Loucy (cell line): ENCODE measurements around the gene ZFP30.
A peak's percentile ranks its signal among the peaks of the same experiment; 100 is the strongest.

Experiments used
- H2AFZ ChIP-seq: fragments of 200-600 bp; sonication (generic); 2 replicates; pipeline ENCODE4 v1.6.0; 2016; ENCODE audit warnings: antibody characterized with exemption, mild to moderate bottlenecking, low read length, moderate library complexity
- H3F3A ChIP-seq: fragments of 200-600 bp; 2 replicates; pipeline ENCODE4 v1.6.0; 2016; ENCODE audit warnings: antibody characterized with exemption, low read depth, mild to moderate bottlenecking
- H3K27me3 ChIP-seq: fragments of 200-600 bp; sonication (generic); 2 replicates; pipeline ENCODE4 v1.6.1; 2014; ENCODE audit warnings: low read length, mild to moderate bottlenecking; ENCODE audit not compliant: insufficient read depth, poor library complexity, severe bottlenecking
- H3K36me3 ChIP-seq: fragments of 200-600 bp; sonication (generic); 2 replicates; pipeline ENCODE4 v1.6.1; 2016; ENCODE audit warnings: low read length; ENCODE audit not compliant: insufficient read depth
- H3K4me1 ChIP-seq: fragments of 200-600 bp; sonication (generic); 2 replicates; pipeline ENCODE4 v1.5.1; 2014; ENCODE audit warnings: low read length, mild to moderate bottlenecking; ENCODE audit not compliant: insufficient read depth, poor library complexity, severe bottlenecking
- H3K4me2 ChIP-seq: fragments of 200-600 bp; sonication (generic); 2 replicates; pipeline ENCODE4 v1.6.0; 2014; ENCODE audit warnings: antibody characterized with exemption, low read length, low read depth, mild to moderate bottlenecking; ENCODE audit not compliant: poor library complexity, severe bottlenecking
- H3K4me3 ChIP-seq: fragments of 200-600 bp; sonication (generic); 2 replicates; pipeline ENCODE4 v1.5.1; 2014; ENCODE audit warnings: low read length, mild to moderate bottlenecking, mixed read lengths; ENCODE audit not compliant: poor library complexity, severe bottlenecking
- H3K79me2 ChIP-seq: fragments of 200-600 bp; sonication (generic); 2 replicates; pipeline ENCODE4 v1.6.1; 2014; ENCODE audit warnings: low read length; ENCODE audit not compliant: insufficient read depth
- H3K9ac ChIP-seq: fragments of 200-600 bp; sonication (generic); 2 replicates; pipeline ENCODE4 v1.6.0; 2014; ENCODE audit warnings: mild to moderate bottlenecking, low read depth, low read length, moderate library complexity; ENCODE audit not compliant: poor library complexity, severe bottlenecking
- H3K9me2 ChIP-seq: fragments of 200-600 bp; sonication (generic); replicated peaks from 2 replicates; pipeline ENCODE4 v1.6.1; 2016; ENCODE audit warnings: low read depth, low read length, mixed read lengths
- H3K9me3 ChIP-seq: fragments of 200-600 bp; sonication (generic); 2 replicates; pipeline ENCODE4 v1.6.1; 2014; ENCODE audit warnings: mild to moderate bottlenecking, antibody characterized with exemption, low read length, low read depth; ENCODE audit not compliant: insufficient read depth
- H4K20me1 ChIP-seq: fragments of 200-600 bp; sonication (generic); 2 replicates; pipeline ENCODE4 v1.6.0; 2014; ENCODE audit warnings: antibody characterized with exemption, low read length, mild to moderate bottlenecking; ENCODE audit not compliant: insufficient read depth, poor library complexity, severe bottlenecking
- CTCF ChIP-seq: fragments of 200-600 bp; sonication (generic); conservative IDR thresholded peaks from 2 replicates; pipeline ENCODE4 v1.5.1; 2014; ENCODE audit warnings: mild to moderate bottlenecking, antibody characterized with exemption, low read length
- EZH2phosphoT487 ChIP-seq: fragments of 200-600 bp; IDR thresholded peaks from 2 replicates; pipeline ENCODE4 v1.6.1; 2018; ENCODE audit warnings: antibody characterized with exemption, mild to moderate bottlenecking, moderate library complexity, borderline replicate concordance

Gene ZFP30

GRCh38 chr19:37654629-37655300 lies 500 bp downstream of the ZFP30 start:
- Histone ChIP-seq H3K27me3 (no peaks in the 10 kb centered on the region), H3K36me3 (no peaks in the 10 kb centered on the region), H3K9me3 (no peaks in the 10 kb centered on the region), H2AFZ (peak overlapping the region; percentile 97), H3K4me1 (peaks cover 41% of the 10 kb centered on the region), H4K20me1 (peaks cover 19% of the 10 kb centered on the region), H3K9me2 (no peaks in the 10 kb centered on the region), H3K79me2 (peaks cover 50% of the 10 kb centered on the region), H3F3A (no peaks in the 10 kb centered on the region), H3K9ac (peak overlapping the region; percentile 92), H3K4me2 (peak overlapping the region; percentile 96), H3K4me3 (peak overlapping the region; percentile 92)
- TF ChIP-seq CTCF (no peak), EZH2phosphoT487 (no peak)

- Histone ChIP-seq H3K27me3 (no peaks in the 10 kb centered on the region), H3K4me2 (peak overlapping the region; percentile 96), H2AFZ (peak overlapping the region; percentile 97; the same call in 1 of the 2 replicates), H3K4me3 (peak overlapping the region; percentile 92), H4K20me1 (peaks cover 19% of the 10 kb centered on the region), H3F3A (no peaks in the 10 kb centered on the region), H3K36me3 (no peaks in the 10 kb centered on the region), H3K9me3 (no peaks in the 10 kb centered on the region), H3K9ac (peak overlapping the region; percentile 92), H3K4me1 (peaks cover 41% of the 10 kb centered on the region), H3K79me2 (peaks cover 51% of the 10 kb centered on the region), H3K9me2 (no peaks in the 10 kb centered on the region)
- TF ChIP-seq EZH2phosphoT487 (no peak), CTCF (no peak)
Observed at GRCh38 chr19:37654118-37654517, 1.1 kb downstream of the ZFP30 start.

- TF ChIP-seq EZH2phosphoT487, result no peak
- TF ChIP-seq CTCF, result no peak
- no peaks in the 10 kb centered on the region for H3K27me3 ChIP-seq
- H3K9me2 ChIP-seq, result no peaks in the 10 kb centered on the region
- H2AFZ ChIP-seq, result no peak overlapping the region
- H3K4me3 ChIP-seq, result no peak overlapping the region
- no peaks in the 10 kb centered on the region for H4K20me1 ChIP-seq
- H3K4me2 ChIP-seq, result no peak overlapping the region
- no peaks in the 10 kb centered on the region for H3K4me1 ChIP-seq
- H3K79me2 ChIP-seq, result no peaks in the 10 kb centered on the region
- no peak overlapping the region for H3K9ac ChIP-seq
- H3K9me3 ChIP-seq, result peaks cover 30% of the 10 kb centered on the region
- H3F3A ChIP-seq, result no peaks in the 10 kb centered on the region
- H3K36me3 ChIP-seq, result peaks cover 41% of the 10 kb centered on the region
Observed at GRCh38 chr19:37635076-37636056, 19.9 kb downstream of the ZFP30 start.
